ENCODE results near the gene EEF1AKMT3. TPM values are rescaled to one million over a fixed set of nuclear protein-coding genes. Genes with fewer than 3 reads are reported as not detected.

The EEF1AKMT3 gene
- total and polyA plus RNA-seq, 9 of the 15 experiments (the other 6 are each of a cell fraction or from before 2014, with no cell fraction given), result 4.1 to 17.2 (median 7.9) TPM

DNA sequence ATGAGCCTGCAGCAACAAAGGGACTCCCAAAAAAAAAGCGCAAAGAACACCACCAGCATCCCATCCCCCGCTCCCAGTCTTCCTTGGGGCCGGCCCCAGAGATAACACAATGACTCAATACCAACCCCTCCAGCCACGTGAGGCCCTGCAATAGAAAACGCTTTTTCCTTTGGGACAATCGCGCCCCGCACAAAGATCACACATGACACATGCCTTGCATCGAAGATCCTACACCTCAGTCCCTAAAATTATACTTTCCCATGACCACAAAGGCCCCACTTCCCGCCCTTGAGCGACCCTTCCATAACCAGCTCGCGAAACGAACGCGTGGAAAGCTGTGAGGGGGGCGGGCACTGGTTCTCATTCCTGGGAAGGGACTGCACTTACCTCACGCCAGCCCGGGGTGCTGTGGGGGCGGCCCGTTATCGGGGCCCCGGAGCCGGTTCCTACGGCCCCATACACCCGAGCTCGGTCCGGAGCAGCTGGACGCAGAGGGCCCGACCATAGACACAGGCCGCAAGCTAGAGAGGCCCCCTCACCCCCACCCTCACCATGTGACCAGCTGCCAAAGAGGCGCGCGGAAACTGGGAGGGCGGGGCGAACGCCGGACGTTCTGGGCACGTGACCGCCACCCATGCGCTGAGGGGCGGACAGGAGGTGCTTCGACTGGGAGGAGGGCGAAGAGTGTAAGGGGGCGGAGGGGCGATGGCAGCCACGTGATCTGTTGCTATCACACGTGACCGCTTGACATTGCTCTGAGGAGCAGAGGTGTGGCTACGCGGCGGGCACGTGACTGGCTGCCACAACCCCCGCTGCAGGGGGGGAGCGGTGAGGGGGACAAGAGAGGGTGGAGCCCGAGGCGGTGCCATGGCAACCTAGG lies 20.4 kb upstream of the EEF1AKMT3 start, which contains the start of gene CDK4 (continued):
- TF ChIP-seq TOE1 (IDR thresholded peaks at IDR 0.05; ENCODE audit: borderline replicate concordance) (peak; percentile 100), TOE1 (CRISPR knock-in tag; IDR thresholded peaks at IDR 0.05; ENCODE audit: borderline replicate concordance, low read depth) (peak; percentile 58; the same call in 1 of the 2 replicates), COPS2 (conservative IDR thresholded peaks at IDR 0.05) (no peak), KAT7 (CRISPR knock-in tag; IDR thresholded peaks at IDR 0.05; ENCODE audit: borderline replicate concordance) (peak; percentile 99; the same call in 1 of the 2 replicates), MBD1 (CRISPR knock-in tag; IDR thresholded peaks at IDR 0.05) (no peak), ZNF41 (CRISPR knock-in tag; conservative IDR thresholded peaks at IDR 0.05) (peak; percentile 41; the same call in 1 of the 2 replicates), RBM15 (IDR thresholded peaks at IDR 0.05; ENCODE audit: insufficient read depth, low read length) (no peak), MIER1 (IDR thresholded peaks at IDR 0.05; ENCODE audit: low read depth) (no peak), PHF21A (IDR thresholded peaks at IDR 0.05; ENCODE audit: borderline replicate concordance, low read depth) (peak; percentile 87; the same call in 1 of the 2 replicates), ZNF444 (CRISPR knock-in tag; IDR thresholded peaks at IDR 0.05) (no peak), GATAD2A (IDR thresholded peaks at IDR 0.05) (no peak), RHOXF2B (CRISPR knock-in tag; conservative IDR thresholded peaks at IDR 0.05) (no peak; the same call in 1 of the 2 replicates), BHLHE40 (IDR thresholded peaks at IDR 0.05; ENCODE audit: low read length) (peak; percentile 100), BRCA1 (IDR thresholded peaks at IDR 0.05) (no peak), BRCA1 (CRISPR knock-in tag; IDR thresholded peaks at IDR 0.05) (peak; percentile 45; the same call in 1 of the 2 replicates), TRIM24 (IDR thresholded peaks at IDR 0.05) (peak; percentile 43 to 59)
- TF ChIP-seq, protein P1, sequence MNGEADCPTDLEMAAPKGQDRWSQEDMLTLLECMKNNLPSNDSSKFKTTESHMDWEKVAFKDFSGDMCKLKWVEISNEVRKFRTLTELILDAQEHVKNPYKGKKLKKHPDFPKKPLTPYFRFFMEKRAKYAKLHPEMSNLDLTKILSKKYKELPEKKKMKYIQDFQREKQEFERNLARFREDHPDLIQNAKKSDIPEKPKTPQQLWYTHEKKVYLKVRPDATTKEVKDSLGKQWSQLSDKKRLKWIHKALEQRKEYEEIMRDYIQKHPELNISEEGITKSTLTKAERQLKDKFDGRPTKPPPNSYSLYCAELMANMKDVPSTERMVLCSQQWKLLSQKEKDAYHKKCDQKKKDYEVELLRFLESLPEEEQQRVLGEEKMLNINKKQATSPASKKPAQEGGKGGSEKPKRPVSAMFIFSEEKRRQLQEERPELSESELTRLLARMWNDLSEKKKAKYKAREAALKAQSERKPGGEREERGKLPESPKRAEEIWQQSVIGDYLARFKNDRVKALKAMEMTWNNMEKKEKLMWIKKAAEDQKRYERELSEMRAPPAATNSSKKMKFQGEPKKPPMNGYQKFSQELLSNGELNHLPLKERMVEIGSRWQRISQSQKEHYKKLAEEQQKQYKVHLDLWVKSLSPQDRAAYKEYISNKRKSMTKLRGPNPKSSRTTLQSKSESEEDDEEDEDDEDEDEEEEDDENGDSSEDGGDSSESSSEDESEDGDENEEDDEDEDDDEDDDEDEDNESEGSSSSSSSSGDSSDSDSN (IDR thresholded peaks at IDR 0.05; ENCODE audit: borderline replicate concordance in 1 of 2, low read depth in 2 of 2, low read length in 2 of 2), result 0 out of 4 replicates have a peak, but pooled peaks of 1 of the 2 experiments have one; percentile 47
- TF ChIP-seq, protein P2, sequence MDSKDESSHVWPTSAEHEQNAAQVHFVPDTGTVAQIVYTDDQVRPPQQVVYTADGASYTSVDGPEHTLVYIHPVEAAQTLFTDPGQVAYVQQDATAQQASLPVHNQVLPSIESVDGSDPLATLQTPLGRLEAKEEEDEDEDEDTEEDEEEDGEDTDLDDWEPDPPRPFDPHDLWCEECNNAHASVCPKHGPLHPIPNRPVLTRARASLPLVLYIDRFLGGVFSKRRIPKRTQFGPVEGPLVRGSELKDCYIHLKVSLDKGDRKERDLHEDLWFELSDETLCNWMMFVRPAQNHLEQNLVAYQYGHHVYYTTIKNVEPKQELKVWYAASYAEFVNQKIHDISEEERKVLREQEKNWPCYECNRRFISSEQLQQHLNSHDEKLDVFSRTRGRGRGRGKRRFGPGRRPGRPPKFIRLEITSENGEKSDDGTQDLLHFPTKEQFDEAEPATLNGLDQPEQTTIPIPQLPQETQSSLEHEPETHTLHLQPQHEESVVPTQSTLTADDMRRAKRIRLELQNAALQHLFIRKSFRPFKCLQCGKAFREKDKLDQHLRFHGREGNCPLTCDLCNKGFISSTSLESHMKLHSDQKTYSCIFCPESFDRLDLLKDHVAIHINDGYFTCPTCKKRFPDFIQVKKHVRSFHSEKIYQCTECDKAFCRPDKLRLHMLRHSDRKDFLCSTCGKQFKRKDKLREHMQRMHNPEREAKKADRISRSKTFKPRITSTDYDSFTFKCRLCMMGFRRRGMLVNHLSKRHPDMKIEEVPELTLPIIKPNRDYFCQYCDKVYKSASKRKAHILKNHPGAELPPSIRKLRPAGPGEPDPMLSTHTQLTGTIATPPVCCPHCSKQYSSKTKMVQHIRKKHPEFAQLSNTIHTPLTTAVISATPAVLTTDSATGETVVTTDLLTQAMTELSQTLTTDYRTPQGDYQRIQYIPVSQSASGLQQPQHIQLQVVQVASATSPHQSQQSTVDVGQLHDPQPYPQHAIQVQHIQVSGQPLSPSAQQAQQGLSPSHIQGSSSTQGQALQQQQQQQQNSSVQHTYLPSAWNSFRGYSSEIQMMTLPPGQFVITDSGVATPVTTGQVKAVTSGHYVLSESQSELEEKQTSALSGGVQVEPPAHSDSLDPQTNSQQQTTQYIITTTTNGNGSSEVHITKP (IDR thresholded peaks at IDR 0.05; ENCODE audit: partially characterized antibody), result peak; percentile 65

All from K562 (cell line).